HG03558 (cell line): Measurements from ENCODE around the gene OPCML.

Experiments
- ATAC-seq: cut with Tn5 transposase; IDR thresholded peaks from one replicate; pipeline ENCODE4 v1.9.1; 2021; ENCODE audit warnings: moderate number of reproducible peaks; ENCODE audit not compliant: unreplicated experiment; ENCODE audit errors: extremely low read depth

OPCML gene

DNA sequence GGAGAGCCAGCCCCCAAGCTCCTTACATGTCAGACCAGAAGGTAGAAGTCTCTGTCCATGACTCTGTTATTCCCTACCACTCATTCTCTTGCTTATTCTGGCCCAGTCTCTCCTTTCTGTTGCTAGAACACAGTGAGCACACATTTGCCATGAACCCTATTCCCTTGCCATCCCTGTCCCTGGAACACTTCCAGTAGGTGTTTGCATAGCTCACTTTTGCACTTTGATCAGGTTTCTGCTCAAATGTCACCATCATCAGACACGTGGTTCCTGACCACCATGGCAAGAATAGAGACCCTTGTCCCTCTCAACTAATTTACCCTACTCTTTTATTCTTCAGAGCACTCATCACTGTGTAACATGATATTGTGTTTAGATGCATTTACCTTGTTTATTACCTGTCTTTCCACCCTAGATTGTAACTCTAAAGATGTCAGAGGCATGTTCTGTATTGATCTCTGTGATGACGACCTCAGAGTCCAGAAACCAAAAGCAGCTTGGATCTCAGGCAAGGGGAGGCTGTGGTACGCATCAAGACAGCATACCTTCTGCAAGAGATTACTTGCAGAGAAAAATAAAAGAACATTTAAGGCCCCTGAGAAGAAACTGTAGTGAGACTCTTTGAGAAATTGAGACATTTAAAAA, 606.4 kb downstream of the OPCML start:
- ATAC-seq, result no peak

DNA sequence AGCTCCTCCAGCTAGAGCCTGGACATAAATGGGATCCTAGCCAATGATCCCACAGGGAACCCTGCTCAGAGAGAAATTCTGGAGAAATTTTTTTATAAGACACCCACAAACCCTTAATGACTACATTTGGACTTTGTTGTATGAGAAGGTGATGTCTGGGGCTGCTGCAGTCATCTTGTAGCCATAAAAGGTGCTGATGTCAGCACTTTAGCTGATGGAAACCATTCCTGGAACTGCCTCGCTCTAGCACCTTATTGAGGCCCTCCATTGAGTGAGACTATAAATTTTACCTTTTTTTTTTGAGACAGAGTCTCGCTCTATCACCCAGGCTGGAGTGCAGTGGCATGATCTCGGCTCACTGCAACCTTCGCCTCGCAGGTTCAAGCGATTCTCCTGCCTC, 610.7 kb downstream of the OPCML start:
- ATAC-seq, result no peak

DNA sequence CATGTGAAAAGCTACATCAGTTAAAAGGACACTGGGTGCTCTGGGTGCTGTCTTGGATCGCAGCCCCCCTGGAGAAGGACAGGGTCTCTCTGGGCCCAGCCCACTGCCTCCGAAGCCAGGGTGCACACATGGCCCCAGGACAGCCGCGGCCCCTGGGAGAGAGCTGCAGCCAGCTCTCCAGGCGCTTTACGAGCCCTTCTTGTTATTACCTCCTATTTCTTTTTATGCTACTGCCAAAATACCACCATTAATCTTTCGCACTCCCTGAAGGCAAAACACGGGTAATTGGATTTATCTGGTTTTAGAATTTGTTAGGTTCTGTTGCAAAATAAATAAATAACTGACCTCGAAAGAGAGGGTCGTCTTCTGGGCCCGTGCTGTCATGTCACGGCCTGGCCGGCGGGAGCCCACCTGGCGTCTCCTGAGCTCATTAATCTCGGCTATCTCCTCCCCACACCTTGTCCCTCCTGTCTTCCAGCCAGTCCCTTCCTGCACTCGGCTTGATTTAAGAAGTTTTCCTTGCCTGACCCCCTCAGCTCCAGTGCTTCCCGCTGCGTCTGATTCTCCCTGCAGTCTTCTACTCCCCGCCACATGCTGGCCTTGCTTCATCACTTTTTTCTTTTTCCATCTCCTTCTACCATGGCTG, 611.7 kb downstream of the OPCML start:
- ATAC-seq, result no peak

GRCh38 chr11:132914600-132914999, 617.7 kb downstream of the OPCML start:
- no peak for ATAC-seq

GRCh38 chr11:132913886-132914285, 618.4 kb downstream of the OPCML start:
- ATAC-seq, result no peak

GRCh38 chr11:132913295-132913694, 619.0 kb downstream of the OPCML start:
- ATAC-seq, result no peak

DNA sequence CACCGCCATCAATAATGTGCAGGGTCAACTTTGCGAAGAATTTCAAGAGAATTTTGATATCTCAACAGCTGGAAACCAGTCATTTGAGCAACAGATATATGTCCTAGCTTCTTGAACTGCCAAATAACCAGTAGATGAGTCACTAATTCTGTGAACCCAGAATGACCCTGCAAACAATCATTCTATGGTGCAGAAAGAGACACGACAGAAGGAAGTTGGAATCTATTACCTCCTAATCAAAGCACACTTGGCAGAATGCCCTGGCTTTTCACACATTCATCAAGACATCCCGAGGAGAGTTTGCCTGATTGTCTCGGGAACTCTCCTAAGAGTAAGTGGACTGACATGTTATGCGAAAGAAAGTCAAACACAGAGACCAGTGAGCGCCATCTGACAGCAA, 621.1 kb downstream of the OPCML start:
- ATAC-seq, result no peak

- ATAC-seq, result no peak
Observed at GRCh38 chr11:132910011-132910760, 622.1 kb downstream of the OPCML start.

DNA sequence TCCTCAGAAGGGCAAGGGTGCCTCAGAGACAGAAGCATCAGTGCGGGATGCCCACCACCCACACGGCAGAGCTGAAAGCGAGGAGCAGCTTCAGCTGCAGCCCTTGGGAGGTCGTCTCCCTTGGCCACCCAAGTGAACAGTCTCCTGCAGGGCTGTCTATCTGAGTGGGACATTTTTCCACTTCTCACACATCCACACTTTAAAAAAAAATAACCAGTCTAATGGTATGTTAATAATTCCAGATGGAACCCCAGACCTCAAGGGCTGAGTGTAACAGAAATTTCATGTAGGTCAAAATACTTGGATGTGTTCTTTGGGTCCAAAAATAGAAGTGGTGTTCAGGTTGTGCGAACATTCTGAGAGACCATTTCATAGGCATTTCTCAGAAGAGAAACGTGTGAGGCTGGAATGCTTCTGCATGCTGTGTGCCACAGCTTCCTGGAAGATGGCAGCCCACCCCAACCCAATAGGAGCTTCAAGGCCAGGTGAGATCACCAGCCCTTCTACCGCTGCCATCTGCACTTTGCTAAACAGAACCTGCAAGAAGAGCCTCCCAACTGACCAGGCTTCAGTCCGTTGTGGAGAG, 623.2 kb downstream of the OPCML start:
- ATAC-seq, result no peak

GRCh38 chr11:132908414-132908810, 623.9 kb downstream of the OPCML start:
- ATAC-seq, result no peak

DNA sequence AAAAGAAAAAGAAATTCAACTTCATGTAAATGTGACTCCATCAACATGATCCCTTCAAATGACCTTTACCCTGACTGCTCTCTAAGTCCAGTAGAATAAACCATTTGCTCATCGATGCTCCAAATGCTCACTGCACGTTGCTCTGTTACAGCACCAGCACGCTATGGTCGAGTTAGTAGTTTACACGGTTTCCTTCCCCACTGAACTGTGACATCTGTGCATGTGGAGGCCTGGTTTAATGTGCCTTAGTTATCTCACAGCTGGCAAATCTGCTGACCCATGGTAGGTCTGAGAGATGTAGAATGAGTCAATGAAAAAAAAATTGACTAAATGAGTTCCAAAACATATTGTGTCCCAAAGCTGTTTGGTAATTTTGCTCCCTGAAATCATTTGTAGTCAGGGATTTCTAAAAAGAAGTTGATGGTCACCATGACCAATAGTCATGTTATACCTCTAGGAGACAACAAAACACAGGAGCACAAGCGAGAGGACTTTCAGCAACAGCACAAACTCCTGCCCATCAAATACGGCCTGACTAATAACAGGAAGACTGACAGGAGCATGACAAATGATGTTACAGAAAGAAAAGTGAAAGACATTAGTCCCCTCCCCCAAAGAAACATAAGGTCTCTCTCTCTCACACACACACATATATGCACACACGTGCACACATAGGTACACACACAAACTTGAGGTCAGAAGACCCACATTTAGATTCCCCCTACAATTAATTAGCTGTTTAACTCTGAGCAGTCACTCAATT, 624.5 kb downstream of the OPCML start:
- ATAC-seq, result no peak

DNA sequence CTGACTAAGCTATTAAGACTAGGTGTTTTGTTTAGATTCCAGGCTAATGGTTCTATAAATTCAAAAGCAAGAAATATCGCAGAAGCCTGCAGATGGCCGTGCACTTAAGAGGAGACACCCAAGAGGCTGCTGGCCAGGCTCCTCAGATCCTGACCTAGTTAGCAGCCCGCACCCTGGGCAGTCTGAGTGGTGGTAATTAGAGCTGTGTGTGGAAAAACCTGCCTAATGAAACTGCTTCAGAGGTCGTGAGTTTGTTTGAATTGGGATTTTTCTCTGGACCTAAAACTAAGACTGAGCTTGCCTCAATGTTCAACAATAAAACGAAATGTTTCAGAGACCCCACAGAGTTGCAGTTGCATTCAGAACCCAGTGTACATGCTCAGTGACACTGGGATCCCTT, 627.7 kb downstream of the OPCML start:
- ATAC-seq, result no peak

DNA sequence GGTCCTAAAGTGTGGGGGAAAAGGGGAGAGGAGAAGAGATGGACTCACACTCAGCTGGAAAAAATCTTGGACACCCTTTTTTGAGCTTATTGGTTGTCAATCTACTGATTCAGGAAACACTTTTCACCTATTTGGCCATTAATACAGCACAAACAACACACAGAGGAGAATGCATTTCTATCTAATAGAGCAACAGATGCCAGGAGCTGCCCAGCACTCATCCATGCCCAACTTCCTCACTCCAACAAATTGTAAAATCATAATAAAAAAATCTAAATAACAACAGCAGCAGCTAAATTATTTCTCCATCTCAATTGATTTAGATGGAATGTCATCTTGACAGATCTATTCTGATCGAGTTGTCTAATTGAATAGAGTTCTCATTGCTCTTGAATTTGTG, 628.2 kb downstream of the OPCML start:
- no peak for ATAC-seq

GRCh38 chr11:132901638-132902471, 630.4 kb downstream of the OPCML start:
- no peak for ATAC-seq

GRCh38 chr11:132898676-132899075, 633.6 kb downstream of the OPCML start:
- ATAC-seq, result no peak

- no peak for ATAC-seq
Observed at GRCh38 chr11:132898021-132898420, 634.3 kb downstream of the OPCML start.

DNA sequence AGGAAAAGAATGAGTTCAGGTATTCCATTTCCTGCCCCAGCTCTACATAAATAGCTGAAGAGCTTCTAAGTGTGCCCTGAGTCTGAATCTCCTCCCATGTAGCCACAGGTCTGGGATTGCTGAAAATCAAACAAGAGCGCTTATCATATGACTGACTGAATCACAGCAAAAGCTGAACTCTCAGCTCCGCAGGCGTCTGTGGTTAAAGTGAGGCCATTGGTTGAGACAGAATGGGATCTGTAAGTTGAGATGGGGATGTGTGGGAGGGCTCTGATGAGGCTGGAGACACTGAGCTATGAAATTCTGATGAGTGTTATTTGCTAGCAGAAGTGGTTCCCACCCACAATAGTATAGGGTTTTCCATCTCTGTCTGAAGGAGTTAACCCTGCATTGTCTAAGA, 637.0 kb downstream of the OPCML start:
- no peak for ATAC-seq

- no peak for ATAC-seq
Observed at GRCh38 chr11:132894606-132895005, 637.7 kb downstream of the OPCML start.

- no peak for ATAC-seq
Observed at GRCh38 chr11:132892876-132893275, 639.4 kb downstream of the OPCML start.

- no peak for ATAC-seq
Observed at GRCh38 chr11:132888226-132888625, 644.1 kb downstream of the OPCML start.
